GM12874 (cell line): ENCODE data around the gene SREK1IP1.

Experiments used
- CTCF ChIP-seq: IDR thresholded peaks from 2 replicates; pipeline ENCODE4 v1.5.1; 2011; ENCODE audit warnings: low read depth, mild to moderate bottlenecking, control low read depth, low read length, moderate library complexity; ENCODE audit not compliant: insufficient read depth

Gene SREK1IP1

GRCh38 chr5:64744914-64745313 lies 23.6 kb downstream of the SREK1IP1 start:
- no peak for TF ChIP-seq CTCF

- no peak for TF ChIP-seq CTCF
Measured at GRCh38 chr5:64742821-64743220, 25.7 kb downstream of the SREK1IP1 start.

- no peak for TF ChIP-seq CTCF
Measured at GRCh38 chr5:64742411-64742810, 26.1 kb downstream of the SREK1IP1 start.

- no peak for TF ChIP-seq CTCF
Measured at GRCh38 chr5:64727150-64727549, 41.3 kb downstream of the SREK1IP1 start.

GRCh38 chr5:64722588-64722987 lies 45.9 kb downstream of the SREK1IP1 start:
- no peak for TF ChIP-seq CTCF

- TF ChIP-seq CTCF = no peak
Measured at GRCh38 chr5:64707191-64707590, 61.3 kb downstream of the SREK1IP1 start.

GRCh38 chr5:64700765-64701164 lies 67.7 kb downstream of the SREK1IP1 start:
- no peak for TF ChIP-seq CTCF

GRCh38 chr5:64693636-64694035 lies 74.9 kb downstream of the SREK1IP1 start:
- TF ChIP-seq CTCF = no peak
